WTC11 (cell line): ENCODE measurements around the gene MRPL24. TPM values are rescaled to one million over a fixed set of nuclear protein-coding genes. Genes with fewer than 3 reads are reported as not detected.

Experiments
- ATAC-seq: fragments of 200-7000 bp; cut with Tn5 transposase; 2 replicates; pipeline ENCODE4 v1.10.0; 2021; ENCODE audit warnings: mild to moderate bottlenecking, moderate library complexity
- CTCF ChIA-PET: fragments of 300-600 bp; sonication (Branson Sonifier 250); formaldehyde crosslinking; loops from one replicate; lab custom pipeline; 2021; ENCODE audit warnings: antibody characterized with exemption; lab: Charles Lee
- POLR2A ChIA-PET: fragments of 350-600 bp; sonication (Branson Sonifier 250); formaldehyde crosslinking; loops from one replicate; lab custom pipeline; 2021; ENCODE audit warnings: antibody characterized with exemption; lab: Charles Lee
- DNase-seq: peaks from one replicate; pipeline ENCODE4 v3.0.0; 2021; ENCODE audit warnings: low spot score
- H3K27ac Mint-ChIP-seq: 2 replicates; pipeline ENCODE4 v1.8.0; 2021; ENCODE audit warnings: mixed read lengths
- H3K27me3 Mint-ChIP-seq: 2 replicates; pipeline ENCODE4 v1.8.0; 2021; ENCODE audit warnings: low read depth, mild to moderate bottlenecking, moderate library complexity, mixed read lengths
- H3K36me3 Mint-ChIP-seq: 2 replicates; pipeline ENCODE4 v1.8.0; 2021; ENCODE audit warnings: mixed read lengths
- H3K4me1 Mint-ChIP-seq: 2 replicates; pipeline ENCODE4 v1.8.0; 2022; ENCODE audit warnings: mixed read lengths
- H3K4me3 Mint-ChIP-seq: 2 replicates; pipeline ENCODE4 v1.8.0; 2021; ENCODE audit warnings: mild to moderate bottlenecking, moderate library complexity, mixed read lengths
- H3K9me3 Mint-ChIP-seq: 2 replicates; pipeline ENCODE4 v1.8.0; 2021; ENCODE audit warnings: mixed read lengths
- ATF3 ChIP-seq: sonication (generic); formaldehyde crosslinking; conservative IDR thresholded peaks from 2 replicates; pipeline ENCODE4 v1.8.1; 2022; ENCODE audit warnings: mild to moderate bottlenecking, missing genetic modification reagents
- CDX4 ChIP-seq: fragments of 250-450 bp; sonication (Bioruptor Pico); IDR thresholded peaks from 2 replicates; pipeline ENCODE4 v1.9.0; 2021; ENCODE audit warnings: moderate library complexity, mild to moderate bottlenecking, inconsistent platforms, borderline replicate concordance
- E2F1 ChIP-seq: sonication (generic); formaldehyde crosslinking; IDR thresholded peaks from 2 replicates; pipeline ENCODE4 v1.8.0; 2022; ENCODE audit warnings: mild to moderate bottlenecking, missing genetic modification reagents
- ESRRA ChIP-seq: sonication (generic); formaldehyde crosslinking; IDR thresholded peaks from 2 replicates; pipeline ENCODE4 v1.8.1; 2022; ENCODE audit warnings: mild to moderate bottlenecking, missing genetic modification reagents, borderline replicate concordance
- FOXP4 ChIP-seq: sonication (generic); formaldehyde crosslinking; IDR thresholded peaks from 2 replicates; pipeline ENCODE4 v1.8.0; 2022; ENCODE audit warnings: mild to moderate bottlenecking, missing genetic modification reagents
- GTF2I ChIP-seq: fragments of 250-450 bp; sonication (Bioruptor Pico); conservative IDR thresholded peaks from 2 replicates; pipeline ENCODE4 v1.4.0; 2021; ENCODE audit warnings: mild to moderate bottlenecking
- IRF1 ChIP-seq: sonication (generic); formaldehyde crosslinking; IDR thresholded peaks from 2 replicates; pipeline ENCODE4 v1.8.0; 2023; ENCODE audit warnings: missing genetic modification reagents
- NFYB ChIP-seq: sonication (generic); formaldehyde crosslinking; conservative IDR thresholded peaks from 2 replicates; pipeline ENCODE4 v1.8.0; 2022; ENCODE audit warnings: low read depth, missing genetic modification reagents
- NR2C2 ChIP-seq: sonication (generic); formaldehyde crosslinking; IDR thresholded peaks from 2 replicates; pipeline ENCODE4 v1.8.0; 2022; ENCODE audit warnings: mild to moderate bottlenecking, missing genetic modification reagents
- SP1 ChIP-seq: sonication (generic); formaldehyde crosslinking; conservative IDR thresholded peaks from 2 replicates; pipeline ENCODE4 v1.8.1; 2022; ENCODE audit warnings: missing genetic modification reagents
- TCF7 ChIP-seq: sonication (generic); formaldehyde crosslinking; IDR thresholded peaks from 2 replicates; pipeline ENCODE4 v1.8.0; 2022; ENCODE audit warnings: mild to moderate bottlenecking, low read depth, missing genetic modification reagents, moderate library complexity
- TP53 ChIP-seq: sonication (generic); formaldehyde crosslinking; IDR thresholded peaks from 2 replicates; pipeline ENCODE4 v1.8.1; 2023; ENCODE audit warnings: mild to moderate bottlenecking, missing genetic modification reagents
- USF1 ChIP-seq: sonication (generic); formaldehyde crosslinking; IDR thresholded peaks from 2 replicates; pipeline ENCODE4 v1.8.0; 2022; ENCODE audit warnings: mild to moderate bottlenecking, missing genetic modification reagents
- ZNF317 ChIP-seq: sonication (generic); formaldehyde crosslinking; IDR thresholded peaks from 2 replicates; pipeline ENCODE4 v1.8.1; 2023; ENCODE audit warnings: low read depth, mild to moderate bottlenecking, moderate library complexity, missing genetic modification reagents, borderline replicate concordance
- ZNF416 ChIP-seq: fragments of 250-450 bp; sonication (Bioruptor Pico); IDR thresholded peaks from 2 replicates; pipeline ENCODE4 v1.9.0; 2021; ENCODE audit warnings: mild to moderate bottlenecking, inconsistent platforms
- ZNF532 ChIP-seq: fragments of 250-450 bp; sonication (Bioruptor Pico); IDR thresholded peaks from 2 replicates; pipeline ENCODE4 v1.9.0; 2021; ENCODE audit warnings: mild to moderate bottlenecking, borderline replicate concordance
- total RNA-seq: library from RNA; stranded (reverse); gene quantifications from 3 replicates; pipeline ENCODE4 v1.2.3, GENCODE V29; 2021

MRPL24 gene
- total RNA-seq, 1 experiment from 2014 or later = 35.2 TPM

- no peak; the same call in none of the 2 replicates for TF ChIP-seq IRF1
- TF ChIP-seq ZNF416 (CRISPR knock-in tag) = no peak
- TF ChIP-seq E2F1 = peak; percentile 33; the same call in 1 of the 2 replicates
- TF ChIP-seq, all 79 proteins: peak for 25
These were observed 11.0 kb upstream of the MRPL24 start (continued) for GRCh38 chr1:156751757-156752481.

GRCh38 chr1:156751451-156751756, 10.5 kb upstream of the MRPL24 start, which contains the start of gene HDGF:
Gene HDGF (minus strand): TSS chr1:156751675. CDS start chr1:156751429, 246 bp downstream.
- H3K36me3 Mint-ChIP-seq = no peaks in the 10 kb centered on the region
- ChIA-PET CTCF (interaction anchor here (0.5 to 4.6 kb wide), 19 partner anchors 9 to 173 kb away, joined by 3 to 43 read pairs (median 4); partner anchors contain the start of genes CRABP2, ISG20L2, METTL25B and MRPL24), POLR2A (interaction anchor here (0.7 to 2.3 kb wide), 13 partner anchors 9 to 141 kb away, joined by 3 to 36 read pairs (median 7); partner anchors contain the start of genes CRABP2, ISG20L2, METTL25B and MRPL24)
- H3K4me1 Mint-ChIP-seq = peaks cover 45% of the 10 kb centered on the region
- peak within 1 kb of the TSS; percentile 97 for H3K27ac Mint-ChIP-seq
- no peaks in the 10 kb centered on the region; the same call in 1 of the 2 replicates for H3K27me3 Mint-ChIP-seq
- DNase-seq (no peak), ATAC-seq (no peak)
- H3K4me3 Mint-ChIP-seq = peak within 1 kb of the TSS; percentile 96
- no peaks in the 10 kb centered on the region for H3K9me3 Mint-ChIP-seq
- TF ChIP-seq NR2C2 (no peak), TCF7 (CRISPR knock-in tag) (no peak), ESRRA (0 out of 2 replicates have a peak, but pooled peaks have one; percentile 6)

GRCh38 chr1:156750711-156751450, 10.0 kb upstream of the MRPL24 start:
- ATAC-seq (no peak), DNase-seq (peak; percentile 70)
- ChIA-PET POLR2A (interaction anchor here (0.7 to 2.3 kb wide), 12 partner anchors 10 to 142 kb away, joined by 3 to 36 read pairs (median 8); partner anchors contain the start of genes CRABP2, ISG20L2, METTL25B and MRPL24), CTCF (interaction anchor here (0.7 to 4.6 kb wide), 13 partner anchors 10 to 173 kb away, joined by 3 to 43 read pairs (median 6); partner anchors contain the start of genes CRABP2, ISG20L2, METTL25B and MRPL24)
- no peaks in the 10 kb centered on the region; the same call in 1 of the 2 replicates for H3K27me3 Mint-ChIP-seq
- H3K4me1 Mint-ChIP-seq = peaks cover 51% of the 10 kb centered on the region
- no peaks in the 10 kb centered on the region for H3K9me3 Mint-ChIP-seq
- peak overlapping the region; percentile 94 for H3K4me3 Mint-ChIP-seq
- H3K36me3 Mint-ChIP-seq = 0 out of 2 replicates have a peak, but pooled peaks cover 2% of the 10 kb centered on the region
- peak overlapping the region; percentile 94; the same call in 1 of the 2 replicates for H3K27ac Mint-ChIP-seq
- 0 out of 2 replicates have a peak, but pooled peaks have one; percentile 9 for TF ChIP-seq ZNF317
- peak; percentile 70; the same call in 1 of the 2 replicates for TF ChIP-seq ESRRA
- TF ChIP-seq ATF3 = no peak
- TF ChIP-seq NFYB (CRISPR knock-in tag) = no peak
- TF ChIP-seq ZNF416 (CRISPR knock-in tag) = no peak
- no peak for TF ChIP-seq CDX4 (CRISPR knock-in tag)
- no peak for TF ChIP-seq GTF2I (CRISPR knock-in tag)
- TF ChIP-seq USF1 (CRISPR knock-in tag) = 0 out of 2 replicates have a peak, but pooled peaks have one; percentile 35
- TF ChIP-seq FOXP4 (CRISPR knock-in tag) = peak; percentile 31; the same call in 1 of the 2 replicates
- TF ChIP-seq TCF7 (CRISPR knock-in tag) = no peak
- no peak for TF ChIP-seq ZNF532
- peak; percentile 72; the same call in 1 of the 2 replicates for TF ChIP-seq TP53
- no peak for TF ChIP-seq SP1 (CRISPR knock-in tag)
